ENCODE measurements around the gene NBEA. TPM values are rescaled to one million over a fixed set of nuclear protein-coding genes. Genes with fewer than 3 reads are reported as not detected.

Gene NBEA
- total RNA-seq, 1 experiment from 2014 or later = 0.54 TPM

GRCh38 chr13:35566340-35566739, 624.3 kb downstream of the NBEA start:
- no peaks in the 10 kb centered on the region for H3K9me3 Mint-ChIP-seq (ENCODE audit: unreplicated experiment)
- H3K4me1 Mint-ChIP-seq (ENCODE audit: low read depth, unreplicated experiment) = no peaks in the 10 kb centered on the region
- Histone ChIP-seq H3K36me3 (ENCODE audit: control insufficient read depth, insufficient read depth, low read length) (no peaks in the 10 kb centered on the region), H3K4me1 (no peaks in the 10 kb centered on the region), H3K27me3 (replicated peaks; ENCODE audit: control insufficient read depth, insufficient read depth, low read length) (no peaks in the 10 kb centered on the region), H3K9me3 (no peaks in the 10 kb centered on the region), H3K4me3 (ENCODE audit: low read depth, low read length) (no peak overlapping the region)
- no peak for DNase-seq
- no peaks in the 10 kb centered on the region for H3K27me3 Mint-ChIP-seq (ENCODE audit: insufficient read depth, unreplicated experiment)
- no TSS peak for BruUV-seq (replicated peaks)
- no peaks in the 10 kb centered on the region for H3K36me3 Mint-ChIP-seq (ENCODE audit: insufficient read depth, unreplicated experiment)
- no peak overlapping the region for H3K27ac Mint-ChIP-seq (ENCODE audit: unreplicated experiment)
- TF ChIP-seq CTCF (IDR thresholded peaks at IDR 0.05; ENCODE audit: insufficient read depth in 1 of 2, low read depth in 1 of 2, low read length in 1 of 2, severe bottlenecking in 1 of 2, unreplicated experiment in 1 of 2) = no peak
- ChIA-PET CTCF (no interaction called here), POLR2A (no interaction called here)
- intact Hi-C loops (cut with micrococcal nuclease; ENCODE audit: unreplicated experiment) = no loop called here
- no peak overlapping the region for H3K4me3 Mint-ChIP-seq (ENCODE audit: unreplicated experiment)

- Mint-ChIP-seq H3K36me3 (ENCODE audit: insufficient read depth, unreplicated experiment) (no peaks in the 10 kb centered on the region), H3K4me1 (ENCODE audit: low read depth, unreplicated experiment) (no peaks in the 10 kb centered on the region), H3K27me3 (ENCODE audit: insufficient read depth, unreplicated experiment) (no peaks in the 10 kb centered on the region), H3K27ac (ENCODE audit: unreplicated experiment) (no peak overlapping the region), H3K4me3 (ENCODE audit: unreplicated experiment) (no peak overlapping the region), H3K9me3 (ENCODE audit: unreplicated experiment) (no peaks in the 10 kb centered on the region)
- H3K27me3 ChIP-seq (replicated peaks; ENCODE audit: control insufficient read depth, insufficient read depth, low read length) = no peaks in the 10 kb centered on the region
- H3K4me3 ChIP-seq (ENCODE audit: low read depth, low read length) = no peak overlapping the region
- H3K9me3 ChIP-seq = no peaks in the 10 kb centered on the region
- CTCF ChIA-PET = no interaction called here
- no peaks in the 10 kb centered on the region for H3K36me3 ChIP-seq (ENCODE audit: control insufficient read depth, insufficient read depth, low read length)
- intact Hi-C loops (cut with micrococcal nuclease; ENCODE audit: unreplicated experiment) = no loop called here
- no TSS peak for BruUV-seq (replicated peaks)
- no peak for DNase-seq
- H3K4me1 ChIP-seq = no peaks in the 10 kb centered on the region
- TF ChIP-seq CTCF (IDR thresholded peaks at IDR 0.05; ENCODE audit: insufficient read depth in 1 of 2, low read depth in 1 of 2, low read length in 1 of 2, severe bottlenecking in 1 of 2, unreplicated experiment in 1 of 2) = no peak
- POLR2A ChIA-PET = no interaction called here
These were observed 625.4 kb downstream of the NBEA start for GRCh38 chr13:35567406-35567980.

- H3K9me3 Mint-ChIP-seq (ENCODE audit: unreplicated experiment) = no peaks in the 10 kb centered on the region
- H3K4me3 ChIP-seq (ENCODE audit: low read depth, low read length) = no peak overlapping the region
- POLR2A ChIA-PET = no interaction called here
- DNase-seq = no peak
- no peaks in the 10 kb centered on the region for H3K9me3 ChIP-seq
- no peak overlapping the region for H3K4me3 Mint-ChIP-seq (ENCODE audit: unreplicated experiment)
- H3K36me3 ChIP-seq (ENCODE audit: control insufficient read depth, insufficient read depth, low read length) = no peaks in the 10 kb centered on the region
- no peak overlapping the region for H3K27ac Mint-ChIP-seq (ENCODE audit: unreplicated experiment)
- intact Hi-C loops (cut with micrococcal nuclease; ENCODE audit: unreplicated experiment) = no loop called here
- no peaks in the 10 kb centered on the region for H3K4me1 ChIP-seq
- no peaks in the 10 kb centered on the region for H3K27me3 ChIP-seq (replicated peaks; ENCODE audit: control insufficient read depth, insufficient read depth, low read length)
- TF ChIP-seq CTCF (IDR thresholded peaks at IDR 0.05; ENCODE audit: insufficient read depth in 1 of 2, low read depth in 1 of 2, low read length in 1 of 2, severe bottlenecking in 1 of 2, unreplicated experiment in 1 of 2) = no peak
- CTCF ChIA-PET = no interaction called here
- no peaks in the 10 kb centered on the region for H3K4me1 Mint-ChIP-seq (ENCODE audit: low read depth, unreplicated experiment)
- BruUV-seq (replicated peaks) = no TSS peak
- H3K36me3 Mint-ChIP-seq (ENCODE audit: insufficient read depth, unreplicated experiment) = no peaks in the 10 kb centered on the region
- peaks cover 3% of the 10 kb centered on the region for H3K27me3 Mint-ChIP-seq (ENCODE audit: insufficient read depth, unreplicated experiment)
These were observed 631.6 kb downstream of the NBEA start for GRCh38 chr13:35573639-35574038.
